Neural progenitor cell (in vitro differentiated cells): ENCODE data around the gene ZNF576. TPM values are rescaled to one million over a fixed set of nuclear protein-coding genes. Genes with fewer than 3 reads are reported as not detected.

Experiments used
- DNase-seq: peaks from one replicate; pipeline ENCODE4 v3.0.0-alpha.2; 2016; ENCODE audit warnings: low spot score
- H2AFZ ChIP-seq: fragments of 200-600 bp; sonication (generic); replicated peaks from 2 replicates; pipeline ENCODE4 v1.6.1; 2016; ENCODE audit warnings: antibody characterized with exemption
- H3F3A ChIP-seq: fragments of 200-600 bp; sonication (generic); 2 replicates; pipeline ENCODE4 v1.6.1; 2016; ENCODE audit warnings: antibody characterized with exemption, low read depth
- H3K27ac ChIP-seq: fragments of 200-600 bp; sonication (generic); 2 replicates; pipeline ENCODE4 v1.5.1; 2016; ENCODE audit warnings: mild to moderate bottlenecking
- H3K27me3 ChIP-seq: fragments of 200-600 bp; sonication (generic); 2 replicates; pipeline ENCODE4 v1.6.1; 2016; ENCODE audit warnings: mild to moderate bottlenecking, moderate library complexity
- H3K36me3 ChIP-seq: fragments of 200-600 bp; sonication (generic); 2 replicates; pipeline ENCODE4 v1.5.1; 2016
- H3K4me1 ChIP-seq: fragments of 200-600 bp; sonication (generic); 2 replicates; pipeline ENCODE4 v1.6.1; 2016; ENCODE audit warnings: mixed run types
- H3K4me2 ChIP-seq: fragments of 200-600 bp; sonication (generic); 2 replicates; pipeline ENCODE4 v1.6.1; 2016
- H3K4me3 ChIP-seq: fragments of 200-600 bp; sonication (generic); 2 replicates; pipeline ENCODE4 v1.5.1; 2016
- H3K79me2 ChIP-seq: fragments of 200-600 bp; sonication (generic); 2 replicates; pipeline ENCODE4 v1.6.1; 2016; ENCODE audit warnings: low read depth
- H3K9ac ChIP-seq: fragments of 200-600 bp; sonication (generic); 2 replicates; pipeline ENCODE4 v1.6.1; 2016
- H3K9me3 ChIP-seq: fragments of 200-600 bp; sonication (generic); 2 replicates; pipeline ENCODE4 v1.5.1; 2016; ENCODE audit warnings: low read depth
- H4K20me1 ChIP-seq: fragments of 200-600 bp; sonication (generic); 2 replicates; pipeline ENCODE4 v1.6.1; 2016; ENCODE audit warnings: low read depth
- H3K27ac Mint-ChIP-seq: 3 replicates; pipeline ENCODE4 v1.8.0; 2021; ENCODE audit warnings: mixed read lengths
- H3K27me3 Mint-ChIP-seq: 2 replicates; pipeline ENCODE4 v1.8.0; 2022; ENCODE audit warnings: low read depth, mild to moderate bottlenecking, inconsistent platforms, moderate library complexity, mixed read lengths; ENCODE audit not compliant: insufficient read depth
- H3K36me3 Mint-ChIP-seq: 3 replicates; pipeline ENCODE4 v1.8.0; 2021; ENCODE audit warnings: mixed read lengths
- H3K4me1 Mint-ChIP-seq: 3 replicates; pipeline ENCODE4 v1.8.0; 2021; ENCODE audit warnings: mixed read lengths
- H3K4me3 Mint-ChIP-seq: 3 replicates; pipeline ENCODE4 v1.8.0; 2021; ENCODE audit warnings: mild to moderate bottlenecking, moderate library complexity, mixed read lengths
- H3K9me3 Mint-ChIP-seq: 3 replicates; pipeline ENCODE4 v1.8.0; 2020; ENCODE audit warnings: mixed read lengths
- CTCF ChIP-seq: fragments of 200-600 bp; sonication (generic); IDR thresholded peaks from 2 replicates; pipeline ENCODE4 v1.5.1; 2017; ENCODE audit warnings: antibody characterized with exemption, mild to moderate bottlenecking
- EZH2 ChIP-seq: fragments of 200-600 bp; sonication (generic); IDR thresholded peaks from 2 replicates; pipeline ENCODE4 v1.6.1; 2017; ENCODE audit warnings: antibody characterized with exemption, mild to moderate bottlenecking, moderate library complexity
- EZH2phosphoT487 ChIP-seq: fragments of 200-600 bp; sonication (generic); IDR thresholded peaks from 2 replicates; pipeline ENCODE4 v1.6.1; 2017; ENCODE audit warnings: antibody characterized with exemption
- total RNA-seq: library from RNA; depleted of rRNA; stranded (reverse); fragments of >200 nt; gene quantifications from 2 replicates; pipeline ENCODE4 v1.2.3, GENCODE V29; 2015; ENCODE audit warnings: low replicate concordance

Gene ZNF576
- total RNA-seq, 1 donor from 2014 or later = 6.8 TPM

GRCh38 chr19:43612374-43612773 is 16.0 kb downstream of the ZNF576 start:
- Histone ChIP-seq H3K79me2 (peaks cover 68% of the 10 kb centered on the region), H3K9ac (no peak overlapping the region), H3K4me1 (no peaks in the 10 kb centered on the region), H3K27me3 (no peaks in the 10 kb centered on the region), H3K4me2 (no peak overlapping the region), H3K36me3 (no peaks in the 10 kb centered on the region), H3K4me3 (no peak overlapping the region), H3F3A (no peaks in the 10 kb centered on the region), H3K27ac (no peak overlapping the region), H4K20me1 (peaks cover 6% of the 10 kb centered on the region), H3K9me3 (no peaks in the 10 kb centered on the region), H2AFZ (no peak overlapping the region)
- Mint-ChIP-seq H3K9me3 (no peaks in the 10 kb centered on the region), H3K4me1 (peaks cover 12% of the 10 kb centered on the region), H3K27me3 (peaks cover 2% of the 10 kb centered on the region), H3K36me3 (peaks cover 31% of the 10 kb centered on the region), H3K27ac (no peak overlapping the region), H3K4me3 (no peak overlapping the region)
- TF ChIP-seq CTCF = no peak
- no peak for TF ChIP-seq EZH2
- no peak for TF ChIP-seq EZH2phosphoT487
- DNase-seq = no peak

- H3K9me3 ChIP-seq = no peaks in the 10 kb centered on the region
- no peak overlapping the region for H3K9ac ChIP-seq
- Mint-ChIP-seq H3K4me3 (no peak overlapping the region), H3K27me3 (peaks cover 5% of the 10 kb centered on the region), H3K4me1 (peaks cover 25% of the 10 kb centered on the region), H3K36me3 (peaks cover 29% of the 10 kb centered on the region), H3K9me3 (no peaks in the 10 kb centered on the region), H3K27ac (no peak overlapping the region)
- no peak overlapping the region for H2AFZ ChIP-seq
- no peak overlapping the region for H3K4me3 ChIP-seq
- peaks cover 29% of the 10 kb centered on the region for H3F3A ChIP-seq
- no peak overlapping the region for H3K27ac ChIP-seq
- peaks cover 11% of the 10 kb centered on the region for H3K4me1 ChIP-seq
- DNase-seq = no peak
- H3K36me3 ChIP-seq = no peaks in the 10 kb centered on the region
- TF ChIP-seq EZH2phosphoT487 (no peak), CTCF (no peak), EZH2 (no peak)
- H4K20me1 ChIP-seq = no peaks in the 10 kb centered on the region
- H3K27me3 ChIP-seq = no peaks in the 10 kb centered on the region
- peaks cover 83% of the 10 kb centered on the region for H3K79me2 ChIP-seq
- H3K4me2 ChIP-seq = no peak overlapping the region
These were observed 19.9 kb downstream of the ZNF576 start for GRCh38 chr19:43616306-43616705.

GRCh38 chr19:43616954-43617353 is 20.6 kb downstream of the ZNF576 start:
- Histone ChIP-seq H3K4me1 (peaks cover 11% of the 10 kb centered on the region), H4K20me1 (peaks cover 5% of the 10 kb centered on the region), H3K9ac (no peak overlapping the region), H3K4me3 (no peak overlapping the region), H3F3A (peaks cover 29% of the 10 kb centered on the region), H3K27me3 (no peaks in the 10 kb centered on the region), H3K27ac (no peak overlapping the region), H2AFZ (no peak overlapping the region), H3K9me3 (no peaks in the 10 kb centered on the region), H3K36me3 (no peaks in the 10 kb centered on the region), H3K4me2 (no peak overlapping the region), H3K79me2 (peaks cover 81% of the 10 kb centered on the region)
- Mint-ChIP-seq H3K27ac (no peak overlapping the region), H3K27me3 (peaks cover 5% of the 10 kb centered on the region), H3K4me1 (peaks cover 24% of the 10 kb centered on the region), H3K36me3 (peaks cover 27% of the 10 kb centered on the region), H3K9me3 (no peaks in the 10 kb centered on the region), H3K4me3 (no peak overlapping the region)
- DNase-seq = no peak
- TF ChIP-seq EZH2 (no peak), CTCF (no peak), EZH2phosphoT487 (no peak)
